Endodermal cell (in vitro differentiated cells): ENCODE data around the gene SYNJ2. TPM values are rescaled to one million over a fixed set of nuclear protein-coding genes. Genes with fewer than 3 reads are reported as not detected.

Source experiments
- DNase-seq: peaks from one replicate; pipeline ENCODE4 v3.0.0-alpha.2; 2017
- H3K27ac ChIP-seq: 2 replicates; pipeline ENCODE4 v1.5.1; 2013; ENCODE audit warnings: mild to moderate bottlenecking, low read depth, low read length, moderate library complexity
- H3K27me3 ChIP-seq: 2 replicates; pipeline ENCODE4 v1.6.1; 2013; ENCODE audit warnings: mild to moderate bottlenecking, low read length, moderate library complexity; ENCODE audit not compliant: insufficient read depth, control insufficient read depth, poor library complexity, severe bottlenecking
- H3K36me3 ChIP-seq: 2 replicates; pipeline ENCODE4 v1.7.0; 2013; ENCODE audit warnings: mild to moderate bottlenecking, low read length, moderate library complexity; ENCODE audit not compliant: control insufficient read depth, insufficient read depth
- H3K4me1 ChIP-seq: one replicate; pipeline ENCODE4 v1.7.0; 2013; ENCODE audit warnings: low read length; ENCODE audit not compliant: control insufficient read depth, insufficient read depth
- H3K4me3 ChIP-seq: 2 replicates; pipeline ENCODE4 v1.5.1; 2013; ENCODE audit warnings: mild to moderate bottlenecking, low read length, moderate library complexity
- H3K9ac ChIP-seq: 2 replicates; pipeline ENCODE4 v1.6.1; 2013; ENCODE audit warnings: mild to moderate bottlenecking, low read length, moderate library complexity; ENCODE audit not compliant: poor library complexity, severe bottlenecking; ENCODE audit errors: extremely low read depth
- H3K9me3 ChIP-seq: 2 replicates; pipeline ENCODE4 v1.6.1; 2013; ENCODE audit warnings: mild to moderate bottlenecking, low read length, moderate library complexity; ENCODE audit not compliant: control insufficient read depth
- H3K27ac Mint-ChIP-seq: 2 replicates; pipeline ENCODE4 v1.8.0; 2020; ENCODE audit warnings: mixed read lengths
- H3K27me3 Mint-ChIP-seq: 2 replicates; pipeline ENCODE4 v1.8.0; 2021; ENCODE audit warnings: mild to moderate bottlenecking, mixed read lengths; ENCODE audit not compliant: insufficient read depth
- H3K36me3 Mint-ChIP-seq: 2 replicates; pipeline ENCODE4 v1.8.0; 2020; ENCODE audit warnings: low read depth, mixed read lengths
- H3K4me1 Mint-ChIP-seq: 2 replicates; pipeline ENCODE4 v1.8.0; 2020; ENCODE audit warnings: mixed read lengths
- H3K4me3 Mint-ChIP-seq: 2 replicates; pipeline ENCODE4 v1.8.0; 2020; ENCODE audit warnings: mild to moderate bottlenecking, moderate library complexity, mixed read lengths
- H3K9me3 Mint-ChIP-seq: 2 replicates; pipeline ENCODE4 v1.8.0; 2020; ENCODE audit warnings: mild to moderate bottlenecking, mixed read lengths
- WGBS, 2 experiments: methylation state at CpG; one replicate each; pipeline versions ENCODE4 v1.1.5 to v1.1.7; 2013; ENCODE audit warnings: missing lambda C conversion rate in 2 of 2, mixed read lengths in 1 of 2; ENCODE audit not compliant: insufficient coverage in 1 of 2, insufficient read length in 1 of 2; 5-methylcytosine and 5-hydroxymethylcytosine counted together
- total RNA-seq, 2 donors: library from RNA; stranded (reverse); fragmentation: NEBNext Ultra II Directional in 1 of 2; extraction: Animal tissue kit (Norgen Biotek cat#: 25700) in 1 of 2; gene quantifications; 2 replicates in 1 of 2; 3 replicates in 1 of 2; pipeline ENCODE4 v1.2.1, GENCODE V29; 2021
- TF ChIP-seq, protein P1 (sequence below): fragments of 200-600 bp; sonication (generic); conservative IDR thresholded peaks from 2 replicates; pipeline ENCODE4 v1.5.0; 2021; ENCODE audit warnings: antibody characterized with exemption, mild to moderate bottlenecking

SYNJ2 gene
- total RNA-seq, 2 donors from 2014 or later = 21.2 to 32.8 TPM

DNA sequence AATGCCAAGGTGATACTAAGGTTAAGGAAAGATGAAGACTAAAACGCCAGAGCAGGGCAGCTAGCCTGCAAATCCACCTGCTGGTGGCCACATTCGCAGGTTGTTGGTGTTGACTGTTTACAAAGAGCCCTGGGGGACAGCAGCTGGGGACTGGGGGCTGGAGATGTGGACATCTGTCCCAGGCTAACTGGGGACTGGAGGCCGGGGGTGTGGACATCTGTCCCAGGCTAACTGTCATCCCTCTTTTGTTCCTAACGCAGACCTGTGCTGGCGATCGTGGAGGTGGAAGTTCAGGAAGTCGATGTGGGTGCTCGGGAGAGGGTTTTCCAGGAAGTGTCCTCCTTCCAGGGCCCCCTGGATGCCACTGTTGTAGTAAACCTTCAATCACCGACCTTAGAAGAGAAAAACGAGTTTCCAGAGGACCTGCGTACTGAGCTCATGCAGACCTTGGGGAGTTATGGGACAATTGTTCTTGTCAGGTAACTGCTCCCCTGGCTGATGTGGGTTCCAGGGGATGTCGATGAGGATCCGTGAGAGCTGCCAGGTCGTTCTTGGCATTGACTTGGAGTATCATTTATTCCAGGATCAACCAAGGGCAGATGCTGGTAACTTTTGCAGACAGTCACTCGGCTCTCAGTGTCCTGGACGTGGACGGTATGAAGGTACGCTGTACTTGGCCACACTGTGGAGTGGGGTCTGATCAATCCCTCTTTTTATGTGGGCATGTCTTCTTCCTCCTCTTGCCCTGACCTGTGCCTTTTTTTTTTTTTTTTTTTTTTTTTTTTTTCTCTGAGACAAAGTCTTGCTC lies 99.4 kb downstream of the SYNJ2 start:
- 93 to 97% methylated on average over 14 to 18 of the region's 18 CpGs for WGBS, 2 experiments
- Histone ChIP-seq H3K9me3 (no peaks in the 10 kb centered on the region), H3K9ac (no peak overlapping the region), H3K36me3 (peaks cover 55% of the 10 kb centered on the region), H3K27ac (no peak overlapping the region), H3K4me1 (no peaks in the 10 kb centered on the region), H3K27me3 (no peaks in the 10 kb centered on the region), H3K4me3 (no peak overlapping the region)
- DNase-seq = peak; percentile 29
- peaks cover 66% of the 10 kb centered on the region for H3K36me3 Mint-ChIP-seq
- H3K27ac Mint-ChIP-seq = peak overlapping the region; percentile 32
- H3K4me1 Mint-ChIP-seq = no peaks in the 10 kb centered on the region
- H3K4me3 Mint-ChIP-seq = no peak overlapping the region
- TF ChIP-seq, protein P1, sequence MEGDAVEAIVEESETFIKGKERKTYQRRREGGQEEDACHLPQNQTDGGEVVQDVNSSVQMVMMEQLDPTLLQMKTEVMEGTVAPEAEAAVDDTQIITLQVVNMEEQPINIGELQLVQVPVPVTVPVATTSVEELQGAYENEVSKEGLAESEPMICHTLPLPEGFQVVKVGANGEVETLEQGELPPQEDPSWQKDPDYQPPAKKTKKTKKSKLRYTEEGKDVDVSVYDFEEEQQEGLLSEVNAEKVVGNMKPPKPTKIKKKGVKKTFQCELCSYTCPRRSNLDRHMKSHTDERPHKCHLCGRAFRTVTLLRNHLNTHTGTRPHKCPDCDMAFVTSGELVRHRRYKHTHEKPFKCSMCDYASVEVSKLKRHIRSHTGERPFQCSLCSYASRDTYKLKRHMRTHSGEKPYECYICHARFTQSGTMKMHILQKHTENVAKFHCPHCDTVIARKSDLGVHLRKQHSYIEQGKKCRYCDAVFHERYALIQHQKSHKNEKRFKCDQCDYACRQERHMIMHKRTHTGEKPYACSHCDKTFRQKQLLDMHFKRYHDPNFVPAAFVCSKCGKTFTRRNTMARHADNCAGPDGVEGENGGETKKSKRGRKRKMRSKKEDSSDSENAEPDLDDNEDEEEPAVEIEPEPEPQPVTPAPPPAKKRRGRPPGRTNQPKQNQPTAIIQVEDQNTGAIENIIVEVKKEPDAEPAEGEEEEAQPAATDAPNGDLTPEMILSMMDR = no peak
- no peaks in the 10 kb centered on the region for H3K9me3 Mint-ChIP-seq
- H3K27me3 Mint-ChIP-seq = no peaks in the 10 kb centered on the region

DNA sequence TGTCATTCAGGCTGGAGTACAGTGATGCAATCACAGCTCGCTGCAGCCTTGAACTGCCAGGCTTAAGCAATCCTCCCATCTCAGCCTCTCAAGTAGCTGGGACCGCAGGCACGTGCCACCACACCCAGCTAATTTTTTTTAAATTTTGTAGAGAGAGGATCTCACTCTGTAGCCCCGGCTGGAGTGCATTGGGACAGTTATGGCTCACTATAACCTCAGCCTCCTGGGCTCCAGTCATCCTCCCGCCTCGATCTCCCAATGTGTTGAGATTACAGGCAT lies 99.9 kb downstream of the SYNJ2 start:
- no peak overlapping the region for H3K27ac Mint-ChIP-seq
- WGBS, 2 experiments = 92 to 94% methylated on average over 5 to 6 of the region's 6 CpGs
- Histone ChIP-seq H3K9me3 (no peaks in the 10 kb centered on the region), H3K9ac (no peak overlapping the region), H3K36me3 (peaks cover 50% of the 10 kb centered on the region), H3K27ac (no peak overlapping the region), H3K27me3 (no peaks in the 10 kb centered on the region), H3K4me1 (no peaks in the 10 kb centered on the region), H3K4me3 (no peak overlapping the region)
- TF ChIP-seq, protein P1 = no peak
- H3K4me1 Mint-ChIP-seq = no peaks in the 10 kb centered on the region
- H3K4me3 Mint-ChIP-seq = no peak overlapping the region
- H3K9me3 Mint-ChIP-seq = no peaks in the 10 kb centered on the region
- no peaks in the 10 kb centered on the region for H3K27me3 Mint-ChIP-seq
- DNase-seq = no peak
- H3K36me3 Mint-ChIP-seq = peaks cover 61% of the 10 kb centered on the region

DNA sequence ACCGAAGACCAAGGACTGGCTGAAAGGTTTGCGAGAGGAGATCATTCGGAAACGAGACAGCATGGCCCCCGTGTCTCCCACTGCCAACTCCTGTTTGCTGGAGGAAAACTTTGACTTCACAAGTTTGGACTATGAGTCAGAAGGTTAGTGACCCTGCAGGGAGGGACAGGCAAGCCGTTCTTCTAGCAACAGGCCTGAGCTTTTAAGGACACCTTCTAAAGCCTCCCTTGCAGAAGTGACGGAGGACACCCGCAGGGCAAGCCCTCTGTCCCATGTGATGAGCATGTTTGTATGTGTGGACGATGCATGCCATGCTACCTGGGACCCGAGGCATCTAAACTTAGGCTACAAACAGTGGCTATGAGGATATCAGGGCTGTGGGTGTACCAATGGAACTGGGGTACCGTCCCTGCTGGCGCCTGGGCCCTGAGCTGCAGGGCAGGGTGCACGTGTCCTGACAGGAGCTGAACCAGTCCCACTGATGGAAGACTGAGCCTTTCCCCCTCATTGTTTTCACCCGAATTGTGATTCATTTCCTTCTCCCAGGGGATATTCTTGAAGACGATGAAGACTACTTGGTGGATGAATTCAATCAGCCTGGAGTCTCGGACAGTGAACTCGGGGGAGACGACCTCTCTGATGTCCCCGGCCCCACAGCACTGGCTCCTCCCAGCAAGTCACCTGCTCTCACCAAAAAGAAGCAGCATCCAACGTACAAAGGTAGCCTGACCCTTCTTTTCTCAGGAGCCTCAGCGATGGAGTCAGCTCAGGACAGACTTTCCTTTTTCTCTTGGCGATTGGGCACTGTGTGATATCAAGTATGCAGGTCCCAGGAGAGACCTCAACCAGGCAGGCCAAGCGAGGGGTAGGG lies 102.0 kb downstream of the SYNJ2 start:
- TF ChIP-seq, protein P1 = no peak
- H3K9me3 Mint-ChIP-seq = no peaks in the 10 kb centered on the region
- no peaks in the 10 kb centered on the region for H3K27me3 Mint-ChIP-seq
- peaks cover 41% of the 10 kb centered on the region for H3K36me3 ChIP-seq
- no peak overlapping the region for H3K27ac ChIP-seq
- H3K4me3 Mint-ChIP-seq = no peak overlapping the region
- no peak overlapping the region for H3K4me3 ChIP-seq
- 89 to 93% methylated on average over 20 to 23 of the region's 23 CpGs for WGBS, 2 experiments
- H3K4me1 ChIP-seq = no peaks in the 10 kb centered on the region
- H3K27ac Mint-ChIP-seq = no peak overlapping the region
- no peaks in the 10 kb centered on the region for H3K4me1 Mint-ChIP-seq
- no peak for DNase-seq
- H3K9me3 ChIP-seq = no peaks in the 10 kb centered on the region
- H3K9ac ChIP-seq = no peak overlapping the region
- peaks cover 47% of the 10 kb centered on the region for H3K36me3 Mint-ChIP-seq
- H3K27me3 ChIP-seq = no peaks in the 10 kb centered on the region
